CD14-positive monocyte (primary cell): ENCODE results near the gene SV2B. TPM values are rescaled to one million over a fixed set of nuclear protein-coding genes. Genes with fewer than 3 reads are reported as not detected.

Experiments used
- DNase-seq, 3 donors: peaks; one replicate each; pipeline ENCODE4 v3.0.0-alpha.2; 2011 to 2022
- H2AFZ ChIP-seq: 2 replicates; pipeline ENCODE4 v1.6.0; 2012; ENCODE audit warnings: mild to moderate bottlenecking, low read depth, low read length, inconsistent platforms; ENCODE audit not compliant: insufficient read depth, poor library complexity, severe bottlenecking
- H3K27ac ChIP-seq, 2 donors: 1 replicate in 1 of 2; 2 replicates in 1 of 2; pipeline ENCODE4 v1.5.1; 2012 to 2013; ENCODE audit warnings: low read length in 2 of 2, control low read depth in 1 of 2, inconsistent platforms in 1 of 2, low read depth in 1 of 2, mild to moderate bottlenecking in 1 of 2
- H3K27me3 ChIP-seq, 2 donors: one replicate each; pipeline versions ENCODE4 v1.6.0 to v1.6.1; 2011 to 2013; ENCODE audit warnings: low read length in 2 of 2; ENCODE audit not compliant: control insufficient read depth in 2 of 2, insufficient read depth in 2 of 2
- H3K36me3 ChIP-seq, 2 donors: replicated peaks in 1 of 2; 1 replicate in 1 of 2; 2 replicates in 1 of 2; pipeline versions ENCODE4 v1.5.1 to v1.6.1; 2012 to 2013; ENCODE audit warnings: low read length in 2 of 2, control low read depth in 1 of 2, inconsistent platforms in 1 of 2, mild to moderate bottlenecking in 1 of 2; ENCODE audit not compliant: insufficient read depth in 2 of 2, control insufficient read depth in 1 of 2
- H3K4me1 ChIP-seq, 2 donors: 1 replicate in 1 of 2; 2 replicates in 1 of 2; pipeline versions ENCODE4 v1.5.1 to v1.6.1; 2012 to 2013; ENCODE audit warnings: low read length in 2 of 2, control low read depth in 1 of 2, inconsistent platforms in 1 of 2, mild to moderate bottlenecking in 1 of 2, moderate library complexity in 1 of 2; ENCODE audit not compliant: insufficient read depth in 2 of 2, control insufficient read depth in 1 of 2
- H3K4me2 ChIP-seq: replicated peaks from 2 replicates; pipeline ENCODE3; 2012; ENCODE audit warnings: low read length, moderate library complexity, mild to moderate bottlenecking; ENCODE audit not compliant: poor library complexity, severe bottlenecking; ENCODE audit errors: extremely low read depth
- H3K4me3 ChIP-seq, 3 experiments: fragments of 200-600 bp in 1 of 3; sonication (generic) in 1 of 3; replicated peaks in 1 of 3; 1 replicate in 2 of 3; 2 replicates in 1 of 3; pipeline ENCODE4 v1.5.1; 2011 to 2013; ENCODE audit warnings: low read length in 3 of 3, mild to moderate bottlenecking in 3 of 3, control low read depth in 2 of 3, low read depth in 2 of 3, inconsistent platforms in 1 of 3, moderate library complexity in 1 of 3
- H3K79me2 ChIP-seq: 2 replicates; pipeline ENCODE4 v1.6.0; 2012; ENCODE audit warnings: mild to moderate bottlenecking, control low read depth, inconsistent platforms, low read length, moderate library complexity; ENCODE audit not compliant: insufficient read depth
- H3K9ac ChIP-seq: 2 replicates; pipeline ENCODE4 v1.6.0; 2017; ENCODE audit warnings: low read length, mild to moderate bottlenecking; ENCODE audit not compliant: insufficient read depth, poor library complexity, severe bottlenecking
- H3K9me3 ChIP-seq, 2 donors: replicated peaks in 1 of 2; 1 replicate in 1 of 2; 2 replicates in 1 of 2; pipeline versions ENCODE4 v1.5.1 to v1.6.1; 2012 to 2013; ENCODE audit warnings: low read length in 2 of 2, control low read depth in 1 of 2; ENCODE audit not compliant: control insufficient read depth in 1 of 2, insufficient read depth in 1 of 2
- H4K20me1 ChIP-seq: 2 replicates; pipeline ENCODE4 v1.6.0; 2012; ENCODE audit warnings: mild to moderate bottlenecking, low read length, control low read depth, moderate library complexity; ENCODE audit not compliant: insufficient read depth
- H3K27ac Mint-ChIP-seq, 7 donors: one replicate each; pipeline ENCODE4 v1.8.0; 2020; ENCODE audit warnings: mild to moderate bottlenecking in 7 of 7, mixed read lengths in 7 of 7, moderate library complexity in 6 of 7, inconsistent platforms in 2 of 7
- H3K27me3 Mint-ChIP-seq, 3 donors: one replicate each; pipeline ENCODE4 v1.8.0; 2021 to 2022; ENCODE audit warnings: low read depth in 3 of 3, mild to moderate bottlenecking in 3 of 3, mixed read lengths in 3 of 3, moderate library complexity in 3 of 3, inconsistent platforms in 1 of 3
- H3K36me3 Mint-ChIP-seq, 2 donors: one replicate each; pipeline ENCODE4 v1.8.0; 2020; ENCODE audit warnings: mixed read lengths in 2 of 2, inconsistent platforms in 1 of 2, mild to moderate bottlenecking in 1 of 2
- H3K4me1 Mint-ChIP-seq: one replicate; pipeline ENCODE4 v1.8.0; 2020; ENCODE audit warnings: mild to moderate bottlenecking, mixed read lengths
- H3K4me3 Mint-ChIP-seq, 2 donors: one replicate each; pipeline ENCODE4 v1.8.0; 2020; ENCODE audit warnings: mild to moderate bottlenecking in 2 of 2, mixed read lengths in 2 of 2, moderate library complexity in 1 of 2
- H3K9me3 Mint-ChIP-seq, 7 donors: one replicate each; pipeline ENCODE4 v1.8.0; 2020 to 2022; ENCODE audit warnings: mixed read lengths in 7 of 7, mild to moderate bottlenecking in 6 of 7, moderate library complexity in 6 of 7, inconsistent platforms in 2 of 7
- CTCF ChIP-seq: fragments of 200-600 bp; IDR thresholded peaks from one replicate; pipeline ENCODE4 v1.8.0; 2022; ENCODE audit warnings: antibody characterized with exemption, mild to moderate bottlenecking
- WGBS: methylation state at CpG from one replicate; pipeline ENCODE4 v1.1.5; 2013; ENCODE audit warnings: missing lambda C conversion rate; ENCODE audit not compliant: insufficient coverage; 5-methylcytosine and 5-hydroxymethylcytosine counted together
- intact Hi-C, 2 donors: fragments of 100-400 bp; cut with micrococcal nuclease; formaldehyde crosslinking; loops; one replicate each; pipeline versions ENCODE4 v1.15.0 to v1.15.1; 2023
- polyA plus RNA-seq, 3 donors: library from polyadenylated mRNA; depleted of rRNA in 1 of 3; unstranded in 2 of 3; stranded (reverse) in 1 of 3; fragments of 300-500 nt in 2 of 3; fragments of >200 nt in 1 of 3; fragmentation: Illumina TruSeq in 2 of 3; gene quantifications; 1 replicate in 2 of 3; 2 replicates in 1 of 3; pipeline ENCODE4 v1.2.3, GENCODE V29; 2012 to 2021

Gene SV2B
- polyA plus RNA-seq, 3 donors = not detected

- 67% methylated on average over 1 of the region's 1 CpG for WGBS
- Histone ChIP-seq H3K4me1 (no peaks in the 10 kb centered on the region), H3K9me3 (no peaks in the 10 kb centered on the region), H4K20me1 (no peaks in the 10 kb centered on the region), H3K4me2 (no peak overlapping the region), H3K9ac (no peak overlapping the region), H3K4me3 (no peak overlapping the region), H3K36me3 (no peaks in the 10 kb centered on the region), H3K27me3 (peaks cover 11 to 18% of the 10 kb centered on the region in 2 donors), H3K27ac (no peak overlapping the region), H2AFZ (no peak overlapping the region), H3K79me2 (no peaks in the 10 kb centered on the region)
- intact Hi-C loops = no loop called here
- no peak for DNase-seq
- Mint-ChIP-seq H3K27ac (no peak overlapping the region), H3K4me1 (no peaks in the 10 kb centered on the region), H3K27me3 (peaks cover 15 to 35% (median 34%) of the 10 kb centered on the region in 3 donors), H3K9me3 (peaks cover 0 to 6% (median 0%) of the 10 kb centered on the region in 7 donors), H3K36me3 (no peaks in the 10 kb centered on the region), H3K4me3 (no peak overlapping the region)
- TF ChIP-seq CTCF = no peak
These were observed 22.2 kb downstream of the SV2B start for GRCh38 chr15:91122296-91122695.

- H3K27ac ChIP-seq = no peak overlapping the region
- no peak overlapping the region for H3K4me2 ChIP-seq
- Mint-ChIP-seq H3K36me3 (no peaks in the 10 kb centered on the region), H3K9me3 (peaks cover 0 to 6% (median 0%) of the 10 kb centered on the region in 7 donors), H3K4me1 (no peaks in the 10 kb centered on the region), H3K27me3 (peaks cover 17 to 26% (median 24%) of the 10 kb centered on the region in 3 donors), H3K27ac (peak overlapping the region in 1 of 7 donors; percentile 41), H3K4me3 (no peak overlapping the region)
- no peaks in the 10 kb centered on the region for H3K79me2 ChIP-seq
- intact Hi-C loops = no loop called here
- 80% methylated on average over 1 of the region's 5 CpGs for WGBS
- no peak overlapping the region for H3K4me3 ChIP-seq
- H2AFZ ChIP-seq = no peak overlapping the region
- peaks cover 16 to 18% of the 10 kb centered on the region in 2 donors for H3K27me3 ChIP-seq
- no peak for DNase-seq
- no peaks in the 10 kb centered on the region for H3K9me3 ChIP-seq
- no peak for TF ChIP-seq CTCF
- no peaks in the 10 kb centered on the region for H4K20me1 ChIP-seq
- H3K9ac ChIP-seq = no peak overlapping the region
- no peaks in the 10 kb centered on the region for H3K4me1 ChIP-seq
- H3K36me3 ChIP-seq = no peaks in the 10 kb centered on the region
These were observed 24.1 kb downstream of the SV2B start for GRCh38 chr15:91124132-91124531.
